Naive thymus-derived CD4-positive, alpha-beta T cell (primary cell): ENCODE data around the gene TFPI. TPM values are rescaled to one million over a fixed set of nuclear protein-coding genes. Genes with fewer than 3 reads are reported as not detected.

ENCODE experiments used
- ATAC-seq: fragments of 150-1000 bp; cut with Tn5 transposase; 2 replicates; pipeline ENCODE4 v1.10.0; 2021; ENCODE audit warnings: mild to moderate bottlenecking, moderate library complexity
- CTCF ChIA-PET: fragments of 350-600 bp; sonication (Branson Sonifier 250); formaldehyde crosslinking; loops from one replicate; lab custom pipeline; 2021; ENCODE audit warnings: antibody characterized with exemption; lab: Charles Lee
- POLR2A ChIA-PET: fragments of 350-600 bp; sonication (Branson Sonifier 250); formaldehyde crosslinking; loops from one replicate; lab custom pipeline; 2021; ENCODE audit warnings: antibody characterized with exemption, inconsistent platforms; lab: Charles Lee
- DNase-seq, 9 donors: peaks; one replicate each; pipeline versions ENCODE4 v3.0.0 to v3.0.0-alpha.2; 2020 to 2022; ENCODE audit warnings: mixed read lengths in 1 of 9
- H3K27ac ChIP-seq: one replicate; pipeline ENCODE4 v1.7.0; 2013; ENCODE audit warnings: mild to moderate bottlenecking, low read depth, low read length, moderate library complexity
- H3K27me3 ChIP-seq, 2 donors: one replicate each; pipeline ENCODE4 v1.7.0; 2013; ENCODE audit warnings: low read length in 2 of 2, mild to moderate bottlenecking in 2 of 2, moderate library complexity in 2 of 2; ENCODE audit not compliant: control insufficient read depth in 2 of 2, insufficient read depth in 2 of 2
- H3K36me3 ChIP-seq, 3 experiments: 1 replicate in 2 of 3; 2 replicates in 1 of 3; pipeline ENCODE4 v1.7.0; 2013; ENCODE audit warnings: low read length in 3 of 3, mild to moderate bottlenecking in 3 of 3, moderate library complexity in 1 of 3; ENCODE audit not compliant: insufficient read depth in 3 of 3, control insufficient read depth in 2 of 3
- H3K4me1 ChIP-seq, 2 donors: one replicate each; pipeline ENCODE4 v1.7.0; 2013; ENCODE audit warnings: low read length in 2 of 2, mild to moderate bottlenecking in 2 of 2, moderate library complexity in 1 of 2; ENCODE audit not compliant: control insufficient read depth in 2 of 2, insufficient read depth in 2 of 2
- H3K4me3 ChIP-seq: 2 replicates; pipeline ENCODE4 v1.7.0; 2013; ENCODE audit warnings: mild to moderate bottlenecking, low read length
- H3K9me3 ChIP-seq, 3 experiments: 1 replicate in 2 of 3; 2 replicates in 1 of 3; pipeline ENCODE4 v1.7.0; 2013; ENCODE audit warnings: low read length in 3 of 3; ENCODE audit not compliant: control insufficient read depth in 2 of 3
- H3K27ac Mint-ChIP-seq, 9 donors: one replicate each; pipeline ENCODE4 v1.8.0; 2020 to 2022; ENCODE audit warnings: mixed read lengths in 9 of 9, mild to moderate bottlenecking in 8 of 9, moderate library complexity in 5 of 9, inconsistent platforms in 2 of 9
- H3K27me3 Mint-ChIP-seq, 5 donors: one replicate each; pipeline ENCODE4 v1.8.0; 2021 to 2022; ENCODE audit warnings: mixed read lengths in 5 of 5, mild to moderate bottlenecking in 1 of 5
- H3K36me3 Mint-ChIP-seq, 5 donors: one replicate each; pipeline ENCODE4 v1.8.0; 2020 to 2022; ENCODE audit warnings: mixed read lengths in 5 of 5, mild to moderate bottlenecking in 3 of 5, inconsistent platforms in 1 of 5
- H3K4me1 Mint-ChIP-seq, 7 donors: one replicate each; pipeline ENCODE4 v1.8.0; 2020 to 2022; ENCODE audit warnings: mixed read lengths in 7 of 7, mild to moderate bottlenecking in 3 of 7, inconsistent platforms in 1 of 7
- H3K4me3 Mint-ChIP-seq, 10 donors: one replicate each; pipeline ENCODE4 v1.8.0; 2020 to 2022; ENCODE audit warnings: mild to moderate bottlenecking in 10 of 10, mixed read lengths in 10 of 10, moderate library complexity in 6 of 10, inconsistent platforms in 2 of 10
- H3K9me3 Mint-ChIP-seq, 11 donors: one replicate each; pipeline ENCODE4 v1.8.0; 2020 to 2022; ENCODE audit warnings: mixed read lengths in 11 of 11, mild to moderate bottlenecking in 4 of 11, inconsistent platforms in 1 of 11, moderate library complexity in 1 of 11
- intact Hi-C, 2 donors: fragments of 100-400 bp; cut with micrococcal nuclease; formaldehyde crosslinking; loops; one replicate each; pipeline ENCODE4 v1.15.1; 2023
- polyA plus RNA-seq, 2 donors: library from polyadenylated mRNA; unstranded; fragments of 300-500 nt; fragmentation: Illumina TruSeq; gene quantifications; one replicate each; pipeline ENCODE4 v1.2.3, GENCODE V29; 2021
- total RNA-seq, 6 experiments: library from RNA in 5 of 6; stranded (reverse) in 5 of 6; gene quantifications; 1 replicate in 5 of 6; 2 replicates in 1 of 6; pipeline ENCODE4 v1.2.3 and lab custom pipeline; 2021 to 2026

Gene TFPI
- total and polyA plus RNA-seq, 7 experiments from 2014 or later: 0.15 to 1.2 (median 0.56) TPM; not detected in 4

- no peaks in the 10 kb centered on the region for H3K36me3 ChIP-seq
- H3K9me3 ChIP-seq: no peaks in the 10 kb centered on the region
- ChIA-PET POLR2A (no interaction called here), CTCF (no interaction called here)
- DNase-seq: no peak
- peaks cover 0 to 13% (median 3%) of the 10 kb centered on the region in 5 donors for H3K27me3 Mint-ChIP-seq
- no peaks in the 10 kb centered on the region for H3K27me3 ChIP-seq
- intact Hi-C loops: no loop called here
- H3K36me3 Mint-ChIP-seq: peaks cover 0 to 4% (median 0%) of the 10 kb centered on the region in 5 donors
- no peak overlapping the region for H3K27ac Mint-ChIP-seq
- ATAC-seq: no peak
- no peak overlapping the region for H3K4me3 Mint-ChIP-seq
- H3K4me1 ChIP-seq: no peaks in the 10 kb centered on the region
- H3K9me3 Mint-ChIP-seq: peaks cover 0 to 20% (median 3%) of the 10 kb centered on the region in 11 donors
- no peak overlapping the region for H3K27ac ChIP-seq
- H3K4me3 ChIP-seq: no peak overlapping the region
- no peaks in the 10 kb centered on the region for H3K4me1 Mint-ChIP-seq
These were observed 21.7 kb downstream of the TFPI start for GRCh38 chr2:187532333-187533120.

GRCh38 chr2:187529977-187530721 lies 24.1 kb downstream of the TFPI start:
- Mint-ChIP-seq H3K4me3 (no peak overlapping the region), H3K9me3 (peaks cover 0 to 13% (median 2%) of the 10 kb centered on the region in 11 donors), H3K36me3 (peaks cover 0 to 4% (median 0%) of the 10 kb centered on the region in 5 donors), H3K4me1 (peaks cover 0 to 2% (median 0%) of the 10 kb centered on the region in 7 donors), H3K27ac (no peak overlapping the region), H3K27me3 (peaks cover 0 to 17% (median 5%) of the 10 kb centered on the region in 5 donors)
- DNase-seq (no peak), ATAC-seq (no peak)
- no peak overlapping the region for H3K4me3 ChIP-seq
- ChIA-PET CTCF (no interaction called here), POLR2A (no interaction called here)
- intact Hi-C loops: no loop called here
- H3K36me3 ChIP-seq: no peaks in the 10 kb centered on the region
- no peaks in the 10 kb centered on the region for H3K9me3 ChIP-seq
- no peaks in the 10 kb centered on the region for H3K27me3 ChIP-seq
- no peaks in the 10 kb centered on the region for H3K4me1 ChIP-seq
- no peak overlapping the region for H3K27ac ChIP-seq

- ChIA-PET POLR2A (no interaction called here), CTCF (no interaction called here)
- no peak overlapping the region for H3K27ac ChIP-seq
- Mint-ChIP-seq H3K27ac (no peak overlapping the region), H3K4me3 (no peak overlapping the region), H3K4me1 (peaks cover 0 to 2% (median 0%) of the 10 kb centered on the region in 7 donors), H3K9me3 (peaks cover 0 to 6% (median 0%) of the 10 kb centered on the region in 11 donors), H3K27me3 (peaks cover 0 to 17% (median 5%) of the 10 kb centered on the region in 5 donors), H3K36me3 (peaks cover 0 to 4% (median 0%) of the 10 kb centered on the region in 5 donors)
- no peaks in the 10 kb centered on the region for H3K4me1 ChIP-seq
- H3K36me3 ChIP-seq: no peaks in the 10 kb centered on the region
- DNase-seq: no peak
- H3K9me3 ChIP-seq: no peaks in the 10 kb centered on the region
- no peak overlapping the region for H3K4me3 ChIP-seq
- no peak for ATAC-seq
- intact Hi-C loops: no loop called here
- no peaks in the 10 kb centered on the region for H3K27me3 ChIP-seq
These were observed 24.8 kb downstream of the TFPI start for GRCh38 chr2:187529248-187529976.

GRCh38 chr2:187528042-187528441 lies 26.2 kb downstream of the TFPI start:
- intact Hi-C loops: no loop called here
- Mint-ChIP-seq H3K9me3 (no peaks in the 10 kb centered on the region), H3K4me1 (peaks cover 0 to 2% (median 0%) of the 10 kb centered on the region in 7 donors), H3K4me3 (no peak overlapping the region), H3K36me3 (no peaks in the 10 kb centered on the region), H3K27me3 (peaks cover 0 to 10% (median 0%) of the 10 kb centered on the region in 5 donors), H3K27ac (no peak overlapping the region)
- H3K36me3 ChIP-seq: no peaks in the 10 kb centered on the region
- H3K27me3 ChIP-seq: no peaks in the 10 kb centered on the region
- H3K9me3 ChIP-seq: no peaks in the 10 kb centered on the region
- H3K4me3 ChIP-seq: no peak overlapping the region
- no peaks in the 10 kb centered on the region for H3K4me1 ChIP-seq
- ChIA-PET POLR2A (no interaction called here), CTCF (no interaction called here)
- ATAC-seq (no peak), DNase-seq (no peak)
- no peak overlapping the region for H3K27ac ChIP-seq

GRCh38 chr2:187527262-187527661 lies 27.0 kb downstream of the TFPI start:
- no peak overlapping the region for H3K27ac ChIP-seq
- no peak for DNase-seq
- intact Hi-C loops: no loop called here
- ChIA-PET POLR2A (no interaction called here), CTCF (no interaction called here)
- no peaks in the 10 kb centered on the region for H3K4me1 ChIP-seq
- no peaks in the 10 kb centered on the region for H3K9me3 ChIP-seq
- no peak overlapping the region for H3K4me3 Mint-ChIP-seq
- peaks cover 0 to 9% (median 0%) of the 10 kb centered on the region in 5 donors for H3K27me3 Mint-ChIP-seq
- H3K9me3 Mint-ChIP-seq: no peaks in the 10 kb centered on the region
- H3K36me3 ChIP-seq: no peaks in the 10 kb centered on the region
- no peak overlapping the region for H3K27ac Mint-ChIP-seq
- H3K36me3 Mint-ChIP-seq: no peaks in the 10 kb centered on the region
- H3K4me3 ChIP-seq: no peak overlapping the region
- ATAC-seq: no peak
- H3K4me1 Mint-ChIP-seq: peaks cover 0 to 2% (median 0%) of the 10 kb centered on the region in 7 donors
- H3K27me3 ChIP-seq: no peaks in the 10 kb centered on the region

- H3K36me3 ChIP-seq: no peaks in the 10 kb centered on the region
- no peaks in the 10 kb centered on the region for H3K9me3 ChIP-seq
- H3K4me1 Mint-ChIP-seq: peaks cover 0 to 2% (median 0%) of the 10 kb centered on the region in 7 donors
- no peak overlapping the region for H3K4me3 ChIP-seq
- no peak overlapping the region for H3K27ac Mint-ChIP-seq
- DNase-seq (no peak), ATAC-seq (no peak)
- H3K27ac ChIP-seq: no peak overlapping the region
- H3K9me3 Mint-ChIP-seq: no peaks in the 10 kb centered on the region
- H3K4me3 Mint-ChIP-seq: no peak overlapping the region
- no peaks in the 10 kb centered on the region for H3K36me3 Mint-ChIP-seq
- POLR2A ChIA-PET: no interaction called here
- no peaks in the 10 kb centered on the region for H3K4me1 ChIP-seq
- peaks cover 0 to 10% (median 0%) of the 10 kb centered on the region in 5 donors for H3K27me3 Mint-ChIP-seq
- CTCF ChIA-PET: no interaction called here
- no peaks in the 10 kb centered on the region for H3K27me3 ChIP-seq
- intact Hi-C loops: no loop called here
These were observed 27.4 kb downstream of the TFPI start for GRCh38 chr2:187526792-187527191.
